ENCODE results near the gene XKR7. TPM values are rescaled to one million over a fixed set of nuclear protein-coding genes. Genes with fewer than 3 reads are reported as not detected.

The XKR7 gene
- total RNA-seq, 1 donor = under 0.01 TPM

DNA sequence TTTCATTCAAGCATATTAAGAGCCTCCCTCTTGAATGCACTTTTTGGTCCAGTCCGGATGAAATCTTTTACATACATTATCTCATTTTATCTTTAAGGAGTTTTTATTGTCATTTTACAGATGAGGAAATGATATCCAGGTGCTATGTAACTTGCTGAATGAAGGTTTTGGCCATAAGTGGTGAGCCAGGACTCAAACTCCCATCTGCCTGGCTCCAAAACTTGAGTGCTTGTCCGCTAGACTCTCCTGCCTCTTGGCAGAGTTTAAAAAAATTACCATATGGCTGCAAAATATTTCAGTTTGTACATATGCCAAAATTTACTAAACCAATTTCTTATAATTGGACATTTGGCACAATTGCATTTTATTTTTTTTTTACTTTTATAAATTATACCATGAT lies 28.3 kb upstream of the XKR7 start:
- Histone ChIP-seq H3K4me2 (ENCODE audit: insufficient read depth, low read length) (no peak overlapping the region), H3K27me3 (ENCODE audit: insufficient read depth, low read length) (no peaks in the 10 kb centered on the region), H3K9me3 (ENCODE audit: low read depth, low read length) (no peaks in the 10 kb centered on the region), H2AFZ (ENCODE audit: low read length) (no peak overlapping the region), H3K27ac (ENCODE audit: low read depth, low read length) (no peak overlapping the region), H3K79me2 (ENCODE audit: insufficient read depth, low read length) (no peaks in the 10 kb centered on the region), H3K36me3 (ENCODE audit: insufficient read depth, low read length) (no peaks in the 10 kb centered on the region), H3K4me3 (ENCODE audit: insufficient read depth, low read length) (no peak overlapping the region), H4K20me1 (ENCODE audit: insufficient read depth, low read length) (no peaks in the 10 kb centered on the region), H3K4me1 (ENCODE audit: insufficient read depth, low read length) (no peaks in the 10 kb centered on the region)
- DNase-seq (ENCODE audit: insufficient read length, low spot score, missing footprints) = no peak
- TF ChIP-seq, protein P1, sequence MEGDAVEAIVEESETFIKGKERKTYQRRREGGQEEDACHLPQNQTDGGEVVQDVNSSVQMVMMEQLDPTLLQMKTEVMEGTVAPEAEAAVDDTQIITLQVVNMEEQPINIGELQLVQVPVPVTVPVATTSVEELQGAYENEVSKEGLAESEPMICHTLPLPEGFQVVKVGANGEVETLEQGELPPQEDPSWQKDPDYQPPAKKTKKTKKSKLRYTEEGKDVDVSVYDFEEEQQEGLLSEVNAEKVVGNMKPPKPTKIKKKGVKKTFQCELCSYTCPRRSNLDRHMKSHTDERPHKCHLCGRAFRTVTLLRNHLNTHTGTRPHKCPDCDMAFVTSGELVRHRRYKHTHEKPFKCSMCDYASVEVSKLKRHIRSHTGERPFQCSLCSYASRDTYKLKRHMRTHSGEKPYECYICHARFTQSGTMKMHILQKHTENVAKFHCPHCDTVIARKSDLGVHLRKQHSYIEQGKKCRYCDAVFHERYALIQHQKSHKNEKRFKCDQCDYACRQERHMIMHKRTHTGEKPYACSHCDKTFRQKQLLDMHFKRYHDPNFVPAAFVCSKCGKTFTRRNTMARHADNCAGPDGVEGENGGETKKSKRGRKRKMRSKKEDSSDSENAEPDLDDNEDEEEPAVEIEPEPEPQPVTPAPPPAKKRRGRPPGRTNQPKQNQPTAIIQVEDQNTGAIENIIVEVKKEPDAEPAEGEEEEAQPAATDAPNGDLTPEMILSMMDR (IDR thresholded peaks at IDR 0.05; ENCODE audit: extremely low read depth, low read depth, low read length) = no peak

DNA sequence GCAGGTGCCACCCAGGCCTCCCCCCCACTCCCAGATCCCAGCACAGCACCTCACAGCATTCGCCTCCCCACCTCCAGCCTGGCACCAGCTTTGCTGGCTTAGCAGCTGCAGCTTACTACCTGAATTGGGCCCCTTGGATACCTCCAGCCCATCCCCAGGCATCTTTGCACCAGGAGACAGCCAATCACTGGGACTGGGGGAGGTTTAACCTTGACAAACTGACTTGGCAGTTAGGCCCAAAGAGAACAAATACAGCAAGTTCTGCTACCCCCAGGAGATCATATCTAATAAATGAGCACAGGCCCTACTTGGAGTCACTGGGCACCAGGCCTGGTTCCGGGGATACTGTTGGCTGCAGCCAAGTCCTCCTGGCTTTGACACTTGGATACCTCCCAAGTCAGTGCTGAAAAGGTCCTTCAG lies 24.9 kb upstream of the XKR7 start:
- no peaks in the 10 kb centered on the region for H3K4me1 ChIP-seq (ENCODE audit: insufficient read depth, low read length)
- peaks cover 19% of the 10 kb centered on the region for H4K20me1 ChIP-seq (ENCODE audit: insufficient read depth, low read length)
- no peak overlapping the region for H3K27ac ChIP-seq (ENCODE audit: low read depth, low read length)
- no peaks in the 10 kb centered on the region for H3K9me3 ChIP-seq (ENCODE audit: low read depth, low read length)
- H3K36me3 ChIP-seq (ENCODE audit: insufficient read depth, low read length) = peaks cover 27% of the 10 kb centered on the region
- no peak overlapping the region for H3K4me2 ChIP-seq (ENCODE audit: insufficient read depth, low read length)
- DNase-seq (ENCODE audit: insufficient read length, low spot score, missing footprints) = no peak
- no peak overlapping the region for H3K4me3 ChIP-seq (ENCODE audit: insufficient read depth, low read length)
- peaks cover under 1% of the 10 kb centered on the region for H3K79me2 ChIP-seq (ENCODE audit: insufficient read depth, low read length)
- H3K27me3 ChIP-seq (ENCODE audit: insufficient read depth, low read length) = no peaks in the 10 kb centered on the region
- TF ChIP-seq, protein P1 (IDR thresholded peaks at IDR 0.05; ENCODE audit: extremely low read depth, low read depth, low read length) = no peak
- no peak overlapping the region for H2AFZ ChIP-seq (ENCODE audit: low read length)

DNA sequence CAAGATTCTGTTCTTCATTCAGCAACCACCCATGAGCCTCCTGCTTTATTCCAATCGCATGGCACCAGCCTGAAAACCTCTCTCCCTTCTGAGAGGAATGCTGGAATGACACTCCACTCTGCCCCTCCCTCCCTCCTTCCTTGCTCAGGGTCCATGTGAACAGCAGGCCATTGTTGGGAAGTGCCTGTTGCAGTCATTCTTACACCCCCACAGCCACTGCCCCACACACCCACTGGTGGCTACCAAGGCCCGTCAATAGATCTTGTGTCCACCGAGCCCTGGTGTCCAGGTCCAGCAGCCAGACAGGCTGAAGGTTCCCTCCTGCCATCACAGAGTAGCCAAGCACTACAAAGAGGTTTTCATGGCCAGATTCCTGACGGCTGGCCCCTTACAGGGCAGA lies 22.6 kb upstream of the XKR7 start:
- Histone ChIP-seq H3K27ac (ENCODE audit: low read depth, low read length) (no peak overlapping the region), H3K4me3 (ENCODE audit: insufficient read depth, low read length) (no peak overlapping the region), H3K36me3 (ENCODE audit: insufficient read depth, low read length) (peaks cover 38% of the 10 kb centered on the region), H3K9me3 (ENCODE audit: low read depth, low read length) (no peaks in the 10 kb centered on the region), H2AFZ (ENCODE audit: low read length) (no peak overlapping the region), H3K27me3 (ENCODE audit: insufficient read depth, low read length) (no peaks in the 10 kb centered on the region), H3K79me2 (ENCODE audit: insufficient read depth, low read length) (peaks cover 15% of the 10 kb centered on the region), H3K4me1 (ENCODE audit: insufficient read depth, low read length) (no peaks in the 10 kb centered on the region), H4K20me1 (ENCODE audit: insufficient read depth, low read length) (peaks cover 29% of the 10 kb centered on the region), H3K4me2 (ENCODE audit: insufficient read depth, low read length) (no peak overlapping the region)
- TF ChIP-seq, protein P1 (IDR thresholded peaks at IDR 0.05; ENCODE audit: extremely low read depth, low read depth, low read length) = no peak
- no peak for DNase-seq (ENCODE audit: insufficient read length, low spot score, missing footprints)

DNA sequence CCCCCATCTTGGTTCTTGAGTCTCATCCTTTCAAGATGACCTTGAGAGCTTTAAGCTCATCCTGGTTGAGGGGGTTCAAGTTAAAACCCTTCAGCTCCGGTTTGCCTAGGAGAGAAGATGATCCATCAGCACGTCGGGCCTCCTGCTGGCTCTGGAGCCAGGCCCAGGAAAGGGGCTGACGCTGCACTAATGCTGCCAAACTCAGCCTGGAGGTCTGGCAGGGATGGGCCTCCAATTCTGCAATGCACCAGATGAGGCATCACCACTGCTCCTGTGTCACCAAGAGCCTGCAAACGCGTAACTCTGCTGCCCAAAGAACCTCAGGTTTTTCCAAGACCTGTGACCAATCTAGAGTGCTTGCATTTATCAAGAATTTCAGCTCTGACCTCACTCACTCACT lies 22.2 kb upstream of the XKR7 start:
- TF ChIP-seq, protein P1 (IDR thresholded peaks at IDR 0.05; ENCODE audit: extremely low read depth, low read depth, low read length) = no peak
- no peak for DNase-seq (ENCODE audit: insufficient read length, low spot score, missing footprints)
- Histone ChIP-seq H3K36me3 (ENCODE audit: insufficient read depth, low read length) (peaks cover 38% of the 10 kb centered on the region), H3K27me3 (ENCODE audit: insufficient read depth, low read length) (no peaks in the 10 kb centered on the region), H3K9me3 (ENCODE audit: low read depth, low read length) (no peaks in the 10 kb centered on the region), H3K4me1 (ENCODE audit: insufficient read depth, low read length) (peaks cover 4% of the 10 kb centered on the region), H3K27ac (ENCODE audit: low read depth, low read length) (no peak overlapping the region), H3K4me3 (ENCODE audit: insufficient read depth, low read length) (no peak overlapping the region), H2AFZ (ENCODE audit: low read length) (no peak overlapping the region), H4K20me1 (ENCODE audit: insufficient read depth, low read length) (peaks cover 32% of the 10 kb centered on the region), H3K79me2 (ENCODE audit: insufficient read depth, low read length) (peaks cover 20% of the 10 kb centered on the region), H3K4me2 (ENCODE audit: insufficient read depth, low read length) (no peak overlapping the region)

Data from osteoblast (primary cell).